NAMALWA (cell line): ENCODE data around the gene ACTC1.

ENCODE experiments used
- DNase-seq: peaks from one replicate; pipeline ENCODE4 v3.0.0-alpha.2; 2015; ENCODE audit warnings: low spot score

The ACTC1 gene

DNA sequence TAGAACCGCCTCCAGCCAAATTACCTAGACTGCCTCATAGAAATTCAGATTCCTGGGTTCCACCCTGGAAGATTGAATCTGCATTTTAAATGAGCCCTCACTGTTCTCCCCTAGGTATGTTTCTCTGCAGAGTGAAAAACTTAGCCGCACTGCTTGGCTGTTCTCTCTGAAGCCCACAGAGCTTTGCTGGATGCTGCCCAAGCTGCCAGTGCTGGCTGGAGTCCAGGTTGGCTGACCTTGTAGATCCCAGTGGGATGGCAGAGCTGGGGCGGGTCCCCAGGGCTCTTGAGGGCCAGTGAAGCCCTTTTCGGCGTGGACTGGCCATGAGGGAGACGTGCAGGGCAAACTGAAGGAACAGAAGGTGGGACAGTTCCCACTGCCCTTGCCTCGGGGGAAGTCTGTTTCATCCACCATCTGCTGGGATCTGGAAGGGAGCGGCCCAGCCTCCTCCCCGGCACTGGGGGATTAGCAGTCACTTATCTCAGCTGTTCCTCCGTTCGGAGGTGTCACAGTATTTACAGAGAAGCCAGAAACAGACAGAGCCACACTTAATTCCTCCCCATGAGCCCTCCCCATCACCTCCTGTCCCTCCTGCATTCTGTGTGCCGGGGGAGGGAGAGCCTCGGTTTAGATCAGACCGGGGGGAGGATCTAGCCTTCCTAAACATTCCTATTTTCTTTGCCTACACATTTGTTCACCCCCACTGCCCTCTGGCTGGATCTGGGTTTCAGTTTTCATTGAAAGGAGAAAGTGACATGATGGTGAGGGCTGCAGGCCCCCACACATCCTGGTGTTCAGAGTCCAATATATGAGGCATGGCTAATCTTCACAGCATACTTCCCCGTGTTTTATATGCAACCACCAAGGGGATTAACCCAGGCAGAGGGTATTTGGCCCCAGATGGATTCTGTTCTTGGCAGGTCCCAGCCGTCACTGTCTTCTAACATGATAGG is 4.1 kb upstream of the ACTC1 start:
- DNase-seq = no peak

DNA sequence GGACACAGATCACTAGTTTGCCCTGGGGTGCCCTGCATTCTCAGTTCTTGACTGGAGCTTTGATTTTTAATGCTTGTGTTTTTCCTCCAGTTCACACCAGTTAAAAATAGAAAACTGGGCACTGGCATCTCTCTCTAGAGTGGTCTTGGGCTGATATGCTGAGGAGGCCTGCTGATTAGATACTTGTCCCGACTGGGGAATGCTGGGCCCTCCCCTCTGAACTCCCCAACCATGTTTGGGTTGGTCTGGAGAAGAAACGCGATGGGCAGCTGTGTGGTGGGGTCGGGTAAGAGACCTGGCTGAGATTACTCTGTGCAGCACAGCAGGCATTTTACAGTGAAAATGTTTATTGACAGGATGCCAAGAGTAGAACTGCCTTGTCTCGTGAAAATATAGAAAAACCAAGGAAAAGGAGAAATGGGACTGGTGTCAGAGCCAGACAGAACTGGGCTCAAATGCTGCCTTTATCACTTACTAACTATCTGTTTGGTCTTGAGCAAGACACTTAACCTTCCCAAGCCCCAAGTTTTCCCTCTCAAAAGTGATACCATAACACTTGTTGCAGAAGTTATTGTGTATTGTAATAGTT is 1.6 kb upstream of the ACTC1 start:
- no peak for DNase-seq

DNA sequence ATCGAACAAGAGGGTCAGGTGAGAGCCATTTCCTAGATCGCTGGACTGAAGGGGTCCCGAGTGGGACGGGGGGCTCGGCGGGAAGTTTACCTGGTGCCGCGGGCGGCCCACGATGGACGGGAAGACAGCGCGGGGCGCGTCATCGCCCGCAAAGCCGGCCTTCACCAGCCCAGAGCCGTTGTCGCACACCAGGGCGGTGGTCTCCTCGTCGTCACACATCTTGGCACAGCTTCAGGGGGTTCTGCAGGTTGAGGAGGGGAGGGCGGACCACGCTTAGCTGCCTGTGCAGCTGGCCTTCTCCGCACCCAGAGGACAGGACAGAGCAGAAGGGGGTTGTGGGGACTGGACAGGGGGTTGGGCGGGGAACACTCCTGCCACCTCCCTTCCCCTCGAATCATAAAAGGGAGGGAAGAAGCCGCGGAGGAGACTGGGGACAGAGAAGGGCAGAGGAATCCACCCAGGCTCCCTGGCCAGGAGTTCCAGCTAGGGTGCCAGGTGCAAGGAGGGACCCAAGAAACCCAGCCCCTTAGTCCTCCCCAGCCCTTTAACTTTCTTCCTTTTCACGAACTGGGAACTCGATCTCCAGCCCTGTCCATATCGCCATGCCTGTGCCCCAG is 651 bp downstream of the ACTC1 start:
- no peak for DNase-seq

DNA sequence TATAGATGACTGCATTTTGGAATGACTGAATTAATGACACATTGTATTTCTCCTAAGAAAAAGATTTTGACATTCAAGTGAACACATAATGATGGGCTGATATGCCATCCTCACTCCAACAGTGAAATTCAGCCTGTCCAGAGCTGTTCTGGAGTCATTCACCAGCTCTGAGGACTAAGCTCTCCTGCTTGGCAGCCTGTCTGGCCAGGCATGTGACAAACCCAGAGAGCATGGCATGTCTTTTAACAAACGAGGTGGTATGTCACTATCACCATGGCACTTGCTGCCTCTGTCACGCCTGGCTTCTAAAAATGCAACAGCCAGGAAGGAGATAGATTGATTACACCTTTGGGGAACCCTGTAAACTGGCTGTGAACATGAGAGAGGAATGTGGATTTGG is 1.4 kb downstream of the ACTC1 start:
- DNase-seq = no peak

DNA sequence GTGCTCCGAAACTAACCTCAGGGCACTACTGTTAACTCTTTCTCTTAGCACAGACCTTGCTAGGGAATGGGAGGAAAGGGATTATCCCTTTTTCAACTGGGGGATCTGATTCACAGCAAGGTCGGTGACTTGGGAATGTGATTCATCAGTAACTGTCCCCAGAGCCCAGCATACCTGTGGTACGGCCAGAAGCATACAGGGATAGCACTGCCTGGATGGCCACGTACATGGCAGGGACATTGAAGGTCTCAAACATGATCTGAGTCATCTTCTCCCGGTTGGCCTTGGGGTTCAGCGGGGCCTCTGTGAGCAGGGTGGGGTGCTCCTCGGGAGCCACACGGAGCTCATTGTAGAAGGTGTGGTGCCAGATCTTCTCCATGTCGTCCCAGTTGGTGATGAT is 2.3 kb downstream of the ACTC1 start:
- DNase-seq = no peak

DNA sequence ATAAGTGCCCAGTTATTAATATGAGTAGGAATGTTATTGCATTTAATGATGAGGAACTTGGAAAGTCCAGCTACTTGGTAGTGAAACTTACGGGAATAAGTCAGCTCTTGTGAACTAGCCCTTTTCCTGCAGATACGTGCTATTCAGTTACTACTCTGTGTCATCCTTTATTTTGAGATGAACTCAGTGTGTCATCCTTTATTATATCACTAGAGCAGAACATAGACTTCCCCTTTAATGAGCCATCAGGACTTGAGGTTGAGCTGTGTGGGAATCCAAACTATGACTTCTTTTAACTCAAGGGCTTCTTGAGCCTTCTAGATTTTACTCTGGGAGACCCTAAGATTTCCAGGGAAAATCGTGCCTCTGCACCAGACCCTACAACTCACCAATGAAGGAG is 3.6 kb downstream of the ACTC1 start:
- no peak for DNase-seq

DNA sequence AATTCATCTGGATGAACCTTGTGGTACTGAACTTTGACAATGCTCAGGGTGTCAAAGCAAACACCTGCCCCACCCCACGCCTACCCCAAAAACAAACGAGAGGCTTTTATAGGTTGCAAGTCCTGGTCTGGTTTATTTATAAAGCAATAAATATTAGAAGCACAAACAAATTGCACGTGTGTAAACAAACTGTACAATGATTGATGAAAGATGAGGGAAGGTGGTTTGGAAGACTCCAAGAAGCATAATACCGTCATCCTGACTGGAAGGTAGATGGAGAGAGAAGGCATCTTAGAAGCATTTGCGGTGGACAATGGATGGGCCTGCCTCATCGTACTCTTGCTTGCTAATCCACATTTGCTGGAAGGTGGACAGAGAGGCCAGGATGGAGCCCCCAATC is 5.2 kb downstream of the ACTC1 start:
- DNase-seq = no peak

DNA sequence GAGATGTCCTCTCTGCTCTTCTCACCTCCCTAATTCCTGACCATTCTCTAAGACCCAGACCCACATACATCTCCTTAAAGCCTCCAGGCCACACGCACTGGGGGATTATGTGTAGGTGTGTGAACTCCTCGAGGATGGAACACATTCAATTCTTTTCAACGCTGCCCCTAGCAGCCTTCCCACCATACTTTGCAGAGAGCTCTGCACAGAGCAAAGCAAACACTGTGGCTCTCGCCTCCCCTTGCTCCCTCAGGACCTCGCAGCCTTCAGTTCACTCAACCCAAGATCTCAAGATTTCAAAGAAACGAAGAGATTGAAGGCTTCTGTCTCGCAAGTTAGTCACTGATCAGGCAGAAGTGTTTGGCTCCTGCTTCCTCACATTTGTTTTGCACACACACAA is 6.0 kb downstream of the ACTC1 start:
- DNase-seq = no peak

DNA sequence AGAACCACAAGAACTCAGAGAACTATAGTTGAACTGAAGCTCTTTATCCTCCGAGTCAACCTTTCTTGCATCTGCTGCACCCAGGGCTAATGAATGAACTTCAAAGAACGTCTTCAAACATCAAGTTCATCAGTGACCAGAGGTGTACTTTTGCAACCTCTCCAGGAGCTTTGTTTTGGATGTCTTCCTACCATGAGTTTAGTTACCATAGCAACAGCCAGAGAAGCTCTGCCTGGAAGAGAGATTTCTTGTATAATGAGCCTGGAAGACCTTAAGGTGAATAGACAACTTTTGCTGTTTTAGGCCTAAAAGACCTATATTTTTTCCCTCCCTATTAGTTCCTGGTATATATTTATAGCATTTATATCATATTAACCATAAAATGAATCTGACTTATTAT is 9.1 kb downstream of the ACTC1 start:
- no peak for DNase-seq

DNA sequence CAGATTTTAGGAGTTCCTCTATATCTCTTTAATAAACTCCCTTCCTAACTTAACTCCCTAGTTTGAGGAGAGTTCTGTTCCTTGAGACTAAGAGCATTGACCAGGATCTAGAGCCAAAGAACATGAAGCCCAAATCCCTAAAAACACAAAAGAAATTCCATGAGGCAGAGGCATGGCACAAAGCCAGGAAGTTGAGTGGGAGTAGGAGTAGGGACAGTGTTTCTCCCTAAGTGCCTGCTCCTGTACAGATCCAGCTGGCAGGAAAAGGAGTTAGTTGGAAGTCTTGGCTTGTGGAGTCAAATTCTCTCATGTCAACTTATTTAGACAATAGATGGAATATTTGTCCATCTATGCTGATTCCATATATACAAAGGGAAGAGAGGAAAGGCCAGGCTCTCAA is 11.4 kb downstream of the ACTC1 start:
- DNase-seq = no peak

DNA sequence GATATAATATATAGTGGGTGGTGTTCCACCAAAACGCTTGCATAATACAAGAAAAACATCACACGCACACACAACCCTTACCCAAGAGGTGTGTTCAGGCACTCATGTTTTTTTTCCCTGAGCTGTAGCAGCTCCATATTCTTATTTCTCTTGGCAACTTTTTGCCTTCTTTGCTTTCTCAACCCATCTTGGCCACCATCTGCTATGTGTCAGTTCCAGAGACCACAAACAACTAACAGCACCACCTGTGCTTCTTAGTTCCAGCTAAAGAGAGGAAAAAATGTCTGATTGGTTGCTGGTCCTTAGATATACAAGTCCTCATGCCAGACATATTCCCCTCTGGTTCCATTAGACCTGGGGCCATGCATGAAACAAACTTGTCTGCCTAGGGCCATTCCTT is 11.9 kb downstream of the ACTC1 start:
- no peak for DNase-seq

DNA sequence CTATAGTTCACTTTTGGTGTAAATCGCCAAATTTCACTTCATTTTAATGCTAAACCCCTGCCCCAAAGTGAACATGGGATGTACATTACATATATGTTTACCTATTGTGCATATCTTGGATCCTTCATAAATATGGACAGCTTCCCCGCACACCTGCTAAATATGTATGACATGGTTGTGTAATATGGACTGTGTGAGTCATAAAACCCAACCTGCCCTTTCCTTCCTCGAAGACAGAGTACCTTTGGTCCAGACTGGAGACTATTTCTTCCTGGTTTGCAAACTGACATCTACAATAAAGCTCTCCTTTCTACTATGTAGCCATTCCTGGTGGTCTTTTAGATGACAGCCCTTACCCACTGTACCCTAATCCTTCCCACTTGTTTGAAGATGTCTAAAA is 12.4 kb downstream of the ACTC1 start:
- no peak for DNase-seq

DNA sequence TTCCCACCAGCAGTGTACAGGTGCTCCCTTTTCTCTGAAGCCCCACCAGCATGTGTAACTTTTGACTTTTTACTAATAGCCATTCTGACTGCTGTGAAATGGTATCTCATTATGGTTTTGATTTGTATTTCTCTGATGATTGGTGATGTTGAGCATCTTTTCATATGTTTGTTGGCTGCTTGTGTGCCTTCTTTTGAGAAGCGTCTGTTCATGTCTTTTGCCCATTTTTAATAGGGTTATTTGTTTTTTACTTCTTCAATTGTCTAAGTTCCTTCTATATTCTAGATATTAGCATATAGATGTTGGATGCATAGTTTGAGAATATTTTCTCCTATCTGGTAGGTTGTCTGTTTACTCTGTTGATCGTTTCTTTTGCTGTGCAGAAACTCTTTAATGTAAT is 14.6 kb downstream of the ACTC1 start:
- no peak for DNase-seq

DNA sequence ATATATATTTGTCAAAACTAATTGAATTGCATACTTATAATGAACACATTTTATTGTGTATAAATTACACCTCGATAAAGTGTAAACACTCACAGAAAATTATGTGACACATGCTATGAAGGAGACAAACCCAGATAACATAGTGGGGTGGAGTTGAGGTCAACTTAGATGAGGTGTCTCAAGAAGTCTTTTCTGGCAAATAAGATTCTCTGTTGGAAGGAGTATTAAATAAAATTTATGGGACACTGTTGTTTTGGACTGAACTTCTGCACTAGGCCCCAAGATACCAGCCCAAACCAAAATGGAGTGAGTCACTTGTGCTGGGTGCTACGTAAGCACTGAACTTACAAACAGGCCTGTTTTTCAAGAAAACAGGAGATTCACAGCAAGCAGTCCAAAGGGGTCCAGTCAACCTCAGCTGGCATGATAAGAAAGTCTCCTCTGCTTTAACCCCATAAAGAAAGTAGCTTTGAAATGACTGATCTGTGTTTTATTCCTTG is 18.7 kb downstream of the ACTC1 start:
- no peak for DNase-seq

DNA sequence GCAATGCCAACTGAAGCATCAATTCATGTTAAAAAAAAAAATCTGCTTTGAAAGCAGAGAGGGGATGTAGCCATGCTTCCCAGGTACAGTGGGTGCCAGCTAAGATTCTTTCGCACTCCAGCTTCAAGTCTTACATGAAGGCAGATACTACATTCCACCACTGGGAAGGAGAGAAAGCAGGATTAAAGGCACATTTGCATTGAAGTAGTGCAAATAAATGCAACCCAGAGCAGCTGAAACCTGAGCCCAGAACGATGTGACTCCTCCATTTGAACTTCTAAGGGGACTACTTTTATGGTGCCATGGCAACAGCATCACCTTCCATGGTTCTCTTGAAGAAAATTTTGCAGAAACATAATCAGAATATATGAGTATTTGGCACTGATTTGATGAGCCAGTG is 21.4 kb downstream of the ACTC1 start:
- no peak for DNase-seq

DNA sequence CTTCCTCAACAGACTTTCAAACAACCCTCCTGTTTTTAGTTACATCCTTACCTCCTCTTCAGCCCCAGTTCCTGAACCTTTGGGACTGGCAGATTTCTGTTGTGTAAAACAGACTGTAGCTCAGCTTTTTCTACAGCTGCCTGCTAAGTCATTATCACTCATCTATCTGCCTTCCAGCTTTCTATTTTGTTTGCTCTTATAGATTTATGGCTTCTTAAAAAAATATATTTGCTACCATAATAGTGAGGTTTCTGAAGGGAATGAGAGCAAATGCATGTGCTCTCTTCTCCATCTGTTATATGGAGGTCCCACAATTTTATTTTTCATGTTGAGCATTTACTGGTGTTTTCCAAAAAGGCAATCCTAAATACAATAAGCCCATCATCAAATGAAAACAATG is 22.3 kb downstream of the ACTC1 start:
- DNase-seq = no peak

DNA sequence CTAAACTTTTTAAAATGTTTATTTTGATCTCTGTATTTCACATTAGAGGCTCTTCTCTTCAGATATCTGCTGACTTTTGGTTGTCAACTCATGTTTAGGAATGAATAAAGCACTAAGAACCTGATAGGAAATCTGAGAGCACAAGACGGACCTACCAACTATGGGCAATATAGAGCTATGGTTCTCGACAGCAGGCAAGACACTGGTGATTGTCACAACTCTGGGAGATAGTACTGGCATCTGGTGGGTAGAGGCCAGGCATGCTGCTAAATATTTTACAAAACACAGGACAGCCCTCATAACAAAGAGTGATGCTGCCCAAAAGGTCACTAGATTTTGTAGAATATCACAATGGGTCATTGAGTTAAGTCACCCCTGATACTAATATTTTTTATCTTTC is 23.0 kb downstream of the ACTC1 start:
- no peak for DNase-seq

DNA sequence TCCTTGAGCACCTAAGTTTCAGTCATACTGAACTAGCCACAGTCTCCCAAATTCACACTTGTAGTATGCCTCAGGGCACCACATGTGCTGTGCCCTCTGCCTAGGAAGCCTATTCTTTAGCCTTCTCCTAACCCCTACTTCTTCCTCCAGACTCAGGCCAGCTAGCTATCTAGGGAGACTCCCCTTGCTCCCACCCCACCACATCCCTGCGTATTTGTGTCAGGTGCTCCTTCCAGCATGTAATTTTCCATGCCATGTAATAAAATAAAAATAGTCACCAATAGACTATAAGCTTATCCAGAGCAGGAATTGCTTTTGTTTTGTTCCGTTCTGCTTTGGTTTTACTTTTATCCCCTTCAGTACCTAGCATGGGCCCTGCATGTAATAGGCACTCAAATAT is 25.6 kb downstream of the ACTC1 start:
- no peak for DNase-seq

DNA sequence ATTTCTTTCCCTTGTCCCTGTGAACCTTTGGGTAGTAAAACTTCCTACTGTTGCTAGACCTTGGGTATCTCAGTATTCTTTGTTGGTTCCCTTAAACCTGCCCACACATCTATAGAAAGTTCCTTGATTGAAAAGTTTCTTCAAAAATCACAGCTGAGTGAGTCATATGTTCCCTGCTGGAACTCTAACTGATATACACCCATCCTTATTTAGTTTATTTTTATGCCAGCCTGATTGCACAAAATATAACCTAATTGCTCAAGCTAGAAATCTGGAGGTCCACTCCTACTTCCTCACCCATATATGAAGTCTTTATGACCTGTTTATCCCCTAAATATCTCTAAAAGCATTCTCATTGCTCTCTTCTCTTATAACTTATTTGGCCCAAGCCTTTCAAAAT is 26.8 kb downstream of the ACTC1 start:
- no peak for DNase-seq

DNA sequence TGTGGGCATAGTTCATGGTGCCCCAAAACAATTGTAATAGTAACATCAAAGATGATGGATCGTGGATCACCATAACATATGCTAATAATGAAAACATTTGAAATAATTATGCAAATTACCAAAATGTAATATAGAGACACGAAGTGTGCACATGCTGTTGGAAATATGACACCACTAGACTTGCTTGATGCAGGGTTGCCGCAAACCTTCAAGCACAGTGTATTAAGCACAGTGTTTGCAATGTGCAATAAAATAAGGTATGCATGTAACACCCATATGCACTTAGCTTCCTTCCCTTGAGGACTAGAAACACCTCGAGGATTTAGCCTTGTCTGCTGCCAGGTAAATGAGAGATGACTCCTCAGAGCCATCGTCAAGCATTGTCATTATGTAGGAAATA is 29.6 kb downstream of the ACTC1 start:
- DNase-seq = no peak

DNA sequence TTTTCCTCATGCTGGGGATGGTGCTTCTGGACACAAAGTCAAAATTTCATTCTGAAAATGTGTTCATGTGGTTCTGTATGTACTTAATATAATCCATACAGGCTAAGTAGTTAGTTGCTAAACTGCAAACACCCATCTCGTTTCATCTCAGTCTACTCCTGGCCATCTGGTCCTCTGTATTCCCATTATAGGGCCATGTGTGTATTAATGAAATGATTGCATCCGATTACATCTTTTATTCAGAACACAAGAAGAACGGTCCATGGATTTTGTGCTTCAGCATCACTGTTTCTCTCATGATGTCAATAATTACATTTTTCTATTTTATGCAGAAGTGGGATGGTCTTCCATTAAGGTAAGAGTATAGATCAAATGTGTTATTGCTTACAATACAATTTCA is 34.4 kb downstream of the ACTC1 start:
- DNase-seq = no peak

DNA sequence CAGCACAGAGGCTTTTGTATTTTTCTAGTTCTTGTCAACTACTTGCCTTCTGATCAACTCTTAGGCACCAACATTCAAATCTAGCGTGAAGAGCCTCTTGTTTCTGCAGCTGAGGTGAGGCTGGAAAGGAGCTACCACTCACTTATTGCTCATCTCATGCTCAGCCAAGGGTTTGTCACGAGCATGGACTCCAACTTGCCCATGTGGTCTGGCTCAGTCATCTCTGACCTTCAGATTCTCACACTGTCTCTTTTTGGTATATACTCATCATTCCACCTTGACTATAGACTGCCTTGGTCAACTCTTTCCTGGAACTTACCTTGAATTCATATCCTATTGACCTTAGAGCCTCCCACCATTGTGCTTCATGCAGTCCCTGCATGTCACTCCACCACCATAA is 35.4 kb downstream of the ACTC1 start:
- DNase-seq = no peak

DNA sequence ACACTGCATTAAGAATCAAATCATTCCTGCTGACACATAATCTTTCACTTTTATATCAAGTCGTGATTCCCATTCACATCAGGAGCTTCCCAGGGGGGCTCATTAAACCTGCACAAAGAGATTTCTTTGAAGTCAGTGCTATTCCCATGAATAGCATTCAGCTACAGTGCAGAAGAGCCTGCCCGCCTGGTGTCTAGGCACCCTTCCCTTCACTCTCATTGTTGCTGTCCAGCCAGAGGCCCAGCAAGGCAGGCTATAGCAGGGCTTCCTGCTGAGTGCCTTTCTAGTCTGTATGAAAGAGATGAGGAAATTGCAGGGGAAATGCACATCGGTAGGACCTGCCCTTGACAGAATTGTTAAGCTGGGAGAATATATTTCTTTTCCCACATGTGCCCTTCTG is 36.0 kb downstream of the ACTC1 start:
- DNase-seq = no peak
